CD14-positive monocyte (primary cell): ENCODE measurements around the gene GRWD1. TPM values are rescaled to one million over a fixed set of nuclear protein-coding genes. Genes with fewer than 3 reads are reported as not detected.
A peak's percentile ranks its signal among the peaks of the same experiment; 100 is the strongest.

ENCODE experiments used
- DNase-seq, 3 donors: peaks; one replicate each; pipeline ENCODE4 v3.0.0-alpha.2; 2011 to 2022
- H2AFZ ChIP-seq: 2 replicates; pipeline ENCODE4 v1.6.0; 2012; ENCODE audit warnings: mild to moderate bottlenecking, low read depth, low read length, inconsistent platforms; ENCODE audit not compliant: insufficient read depth, poor library complexity, severe bottlenecking
- H3K27ac ChIP-seq, 2 donors: 1 replicate in 1 of 2; 2 replicates in 1 of 2; pipeline ENCODE4 v1.5.1; 2012 to 2013; ENCODE audit warnings: low read length in 2 of 2, control low read depth in 1 of 2, inconsistent platforms in 1 of 2, low read depth in 1 of 2, mild to moderate bottlenecking in 1 of 2
- H3K27me3 ChIP-seq, 2 donors: one replicate each; pipeline versions ENCODE4 v1.6.0 to v1.6.1; 2011 to 2013; ENCODE audit warnings: low read length in 2 of 2; ENCODE audit not compliant: control insufficient read depth in 2 of 2, insufficient read depth in 2 of 2
- H3K36me3 ChIP-seq, 2 donors: replicated peaks in 1 of 2; 1 replicate in 1 of 2; 2 replicates in 1 of 2; pipeline versions ENCODE4 v1.5.1 to v1.6.1; 2012 to 2013; ENCODE audit warnings: low read length in 2 of 2, control low read depth in 1 of 2, inconsistent platforms in 1 of 2, mild to moderate bottlenecking in 1 of 2; ENCODE audit not compliant: insufficient read depth in 2 of 2, control insufficient read depth in 1 of 2
- H3K4me1 ChIP-seq, 2 donors: 1 replicate in 1 of 2; 2 replicates in 1 of 2; pipeline versions ENCODE4 v1.5.1 to v1.6.1; 2012 to 2013; ENCODE audit warnings: low read length in 2 of 2, control low read depth in 1 of 2, inconsistent platforms in 1 of 2, mild to moderate bottlenecking in 1 of 2, moderate library complexity in 1 of 2; ENCODE audit not compliant: insufficient read depth in 2 of 2, control insufficient read depth in 1 of 2
- H3K4me2 ChIP-seq: replicated peaks from 2 replicates; pipeline ENCODE3; 2012; ENCODE audit warnings: low read length, moderate library complexity, mild to moderate bottlenecking; ENCODE audit not compliant: poor library complexity, severe bottlenecking; ENCODE audit errors: extremely low read depth
- H3K4me3 ChIP-seq, 3 experiments: fragments of 200-600 bp in 1 of 3; sonication (generic) in 1 of 3; replicated peaks in 1 of 3; 1 replicate in 2 of 3; 2 replicates in 1 of 3; pipeline ENCODE4 v1.5.1; 2011 to 2013; ENCODE audit warnings: low read length in 3 of 3, mild to moderate bottlenecking in 3 of 3, control low read depth in 2 of 3, low read depth in 2 of 3, inconsistent platforms in 1 of 3, moderate library complexity in 1 of 3
- H3K79me2 ChIP-seq: 2 replicates; pipeline ENCODE4 v1.6.0; 2012; ENCODE audit warnings: mild to moderate bottlenecking, control low read depth, inconsistent platforms, low read length, moderate library complexity; ENCODE audit not compliant: insufficient read depth
- H3K9ac ChIP-seq: 2 replicates; pipeline ENCODE4 v1.6.0; 2017; ENCODE audit warnings: low read length, mild to moderate bottlenecking; ENCODE audit not compliant: insufficient read depth, poor library complexity, severe bottlenecking
- H3K9me3 ChIP-seq, 2 donors: replicated peaks in 1 of 2; 1 replicate in 1 of 2; 2 replicates in 1 of 2; pipeline versions ENCODE4 v1.5.1 to v1.6.1; 2012 to 2013; ENCODE audit warnings: low read length in 2 of 2, control low read depth in 1 of 2; ENCODE audit not compliant: control insufficient read depth in 1 of 2, insufficient read depth in 1 of 2
- H4K20me1 ChIP-seq: 2 replicates; pipeline ENCODE4 v1.6.0; 2012; ENCODE audit warnings: mild to moderate bottlenecking, low read length, control low read depth, moderate library complexity; ENCODE audit not compliant: insufficient read depth
- H3K27ac Mint-ChIP-seq, 7 donors: one replicate each; pipeline ENCODE4 v1.8.0; 2020; ENCODE audit warnings: mild to moderate bottlenecking in 7 of 7, mixed read lengths in 7 of 7, moderate library complexity in 6 of 7, inconsistent platforms in 2 of 7
- H3K27me3 Mint-ChIP-seq, 3 donors: one replicate each; pipeline ENCODE4 v1.8.0; 2021 to 2022; ENCODE audit warnings: low read depth in 3 of 3, mild to moderate bottlenecking in 3 of 3, mixed read lengths in 3 of 3, moderate library complexity in 3 of 3, inconsistent platforms in 1 of 3
- H3K36me3 Mint-ChIP-seq, 2 donors: one replicate each; pipeline ENCODE4 v1.8.0; 2020; ENCODE audit warnings: mixed read lengths in 2 of 2, inconsistent platforms in 1 of 2, mild to moderate bottlenecking in 1 of 2
- H3K4me1 Mint-ChIP-seq: one replicate; pipeline ENCODE4 v1.8.0; 2020; ENCODE audit warnings: mild to moderate bottlenecking, mixed read lengths
- H3K4me3 Mint-ChIP-seq, 2 donors: one replicate each; pipeline ENCODE4 v1.8.0; 2020; ENCODE audit warnings: mild to moderate bottlenecking in 2 of 2, mixed read lengths in 2 of 2, moderate library complexity in 1 of 2
- H3K9me3 Mint-ChIP-seq, 7 donors: one replicate each; pipeline ENCODE4 v1.8.0; 2020 to 2022; ENCODE audit warnings: mixed read lengths in 7 of 7, mild to moderate bottlenecking in 6 of 7, moderate library complexity in 6 of 7, inconsistent platforms in 2 of 7
- WGBS: methylation state at CpG from one replicate; pipeline ENCODE4 v1.1.5; 2013; ENCODE audit warnings: missing lambda C conversion rate; ENCODE audit not compliant: insufficient coverage; 5-methylcytosine and 5-hydroxymethylcytosine counted together
- intact Hi-C, 2 donors: fragments of 100-400 bp; cut with micrococcal nuclease; formaldehyde crosslinking; loops; one replicate each; pipeline versions ENCODE4 v1.15.0 to v1.15.1; 2023
- polyA plus RNA-seq, 3 donors: library from polyadenylated mRNA; depleted of rRNA in 1 of 3; unstranded in 2 of 3; stranded (reverse) in 1 of 3; fragments of 300-500 nt in 2 of 3; fragments of >200 nt in 1 of 3; fragmentation: Illumina TruSeq in 2 of 3; gene quantifications; 1 replicate in 2 of 3; 2 replicates in 1 of 3; pipeline ENCODE4 v1.2.3, GENCODE V29; 2012 to 2021
- TF ChIP-seq, protein P1 (sequence below): fragments of 200-600 bp; IDR thresholded peaks from one replicate; pipeline ENCODE4 v1.8.0; 2022; ENCODE audit warnings: antibody characterized with exemption, mild to moderate bottlenecking

Gene GRWD1
- polyA plus RNA-seq, 3 donors = 3.7 to 13.9 (median 10.0) TPM

DNA sequence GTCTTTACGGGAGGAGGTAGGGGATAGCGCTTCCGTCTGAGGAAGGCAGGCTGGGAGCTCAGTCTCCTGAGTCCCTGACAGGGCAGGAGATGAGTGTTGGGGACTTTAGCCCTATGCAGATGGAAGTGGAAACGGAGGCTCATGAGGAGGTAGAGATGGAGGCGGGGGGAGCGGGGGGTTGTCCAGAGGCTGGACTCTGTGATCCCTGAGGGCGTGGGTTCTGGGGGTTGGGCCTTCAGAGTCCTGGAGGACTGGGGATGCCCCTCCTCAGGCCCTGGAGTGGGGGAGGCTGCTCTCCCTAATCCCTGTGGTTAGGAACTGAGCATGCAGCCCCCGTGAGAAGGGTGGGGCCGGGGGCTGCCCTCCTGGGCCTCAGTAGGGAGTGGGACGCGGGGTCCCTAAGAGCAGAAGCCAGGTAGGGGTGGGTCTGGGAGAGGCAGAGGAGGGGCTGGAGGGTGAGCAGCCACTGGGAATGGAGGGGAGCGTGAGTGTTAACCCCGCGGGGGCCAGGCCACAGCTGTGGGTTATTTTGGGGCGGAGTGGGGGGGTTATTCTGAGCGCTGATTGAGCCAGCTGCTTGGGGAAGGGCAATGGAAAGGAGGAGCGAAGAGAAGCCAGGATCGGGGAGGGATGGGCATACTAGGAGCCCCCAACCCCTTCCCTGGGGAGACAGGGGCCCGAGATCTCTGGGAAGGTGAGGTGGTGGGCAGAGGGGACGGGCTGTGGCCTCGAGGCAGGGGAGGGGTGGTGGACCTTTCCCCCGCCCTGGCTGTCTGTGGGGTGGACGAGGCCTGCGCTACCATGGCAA is 49.6 kb upstream of the GRWD1 start:
- Histone ChIP-seq H3K4me1 (peaks cover 38 to 45% of the 10 kb centered on the region in 2 donors), H2AFZ (no peak overlapping the region), H3K27me3 (peaks cover 48 to 59% of the 10 kb centered on the region in 2 donors), H3K36me3 (no peaks in the 10 kb centered on the region), H4K20me1 (no peaks in the 10 kb centered on the region), H3K9ac (no peak overlapping the region), H3K9me3 (peaks cover 4 to 15% of the 10 kb centered on the region in 2 donors), H3K4me3 (no peak overlapping the region), H3K27ac (no peak overlapping the region), H3K4me2 (no peak overlapping the region), H3K79me2 (peaks cover 2% of the 10 kb centered on the region)
- H3K4me3 Mint-ChIP-seq = peak overlapping the region in 1 of 2 donors; percentile 80
- H3K36me3 Mint-ChIP-seq = peaks cover 0 to 10% of the 10 kb centered on the region in 2 donors
- peaks cover 4 to 52% (median 14%) of the 10 kb centered on the region in 7 donors for H3K9me3 Mint-ChIP-seq
- H3K27ac Mint-ChIP-seq = peak overlapping the region in 1 of 7 donors; percentile 80
- WGBS = 57% methylated on average over 20 of the region's 24 CpGs
- peaks cover 57 to 69% (median 68%) of the 10 kb centered on the region in 3 donors for H3K27me3 Mint-ChIP-seq
- intact Hi-C loops = loop anchor here in 1 of 2 donors (10.0 kb wide), 1 partner anchor 49 kb away; the partner anchor contains the start of gene GRWD1
- H3K4me1 Mint-ChIP-seq = peaks cover 41% of the 10 kb centered on the region
- TF ChIP-seq, protein P1, sequence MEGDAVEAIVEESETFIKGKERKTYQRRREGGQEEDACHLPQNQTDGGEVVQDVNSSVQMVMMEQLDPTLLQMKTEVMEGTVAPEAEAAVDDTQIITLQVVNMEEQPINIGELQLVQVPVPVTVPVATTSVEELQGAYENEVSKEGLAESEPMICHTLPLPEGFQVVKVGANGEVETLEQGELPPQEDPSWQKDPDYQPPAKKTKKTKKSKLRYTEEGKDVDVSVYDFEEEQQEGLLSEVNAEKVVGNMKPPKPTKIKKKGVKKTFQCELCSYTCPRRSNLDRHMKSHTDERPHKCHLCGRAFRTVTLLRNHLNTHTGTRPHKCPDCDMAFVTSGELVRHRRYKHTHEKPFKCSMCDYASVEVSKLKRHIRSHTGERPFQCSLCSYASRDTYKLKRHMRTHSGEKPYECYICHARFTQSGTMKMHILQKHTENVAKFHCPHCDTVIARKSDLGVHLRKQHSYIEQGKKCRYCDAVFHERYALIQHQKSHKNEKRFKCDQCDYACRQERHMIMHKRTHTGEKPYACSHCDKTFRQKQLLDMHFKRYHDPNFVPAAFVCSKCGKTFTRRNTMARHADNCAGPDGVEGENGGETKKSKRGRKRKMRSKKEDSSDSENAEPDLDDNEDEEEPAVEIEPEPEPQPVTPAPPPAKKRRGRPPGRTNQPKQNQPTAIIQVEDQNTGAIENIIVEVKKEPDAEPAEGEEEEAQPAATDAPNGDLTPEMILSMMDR = no peak
- DNase-seq = no peak

DNA sequence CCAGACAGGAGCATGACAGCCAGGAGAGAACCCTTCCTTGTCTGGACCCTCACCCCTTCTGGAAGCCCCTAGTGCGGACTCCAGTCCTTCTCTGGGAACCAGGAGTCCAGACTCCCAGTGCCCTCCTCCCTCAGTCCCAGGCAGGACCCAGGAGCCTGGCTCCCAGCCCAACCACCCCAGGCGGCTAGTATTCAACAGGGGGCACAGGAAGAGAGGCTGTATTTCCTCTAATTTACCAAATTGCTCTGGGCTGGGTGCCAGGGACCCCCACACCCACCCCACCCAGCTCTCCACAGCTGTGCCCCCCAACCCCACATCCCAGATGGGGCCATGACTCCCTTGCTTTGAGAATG is 49.0 kb upstream of the GRWD1 start:
- no peak overlapping the region for H3K4me2 ChIP-seq

More for the DNA sequence above, 49.0 kb upstream of the GRWD1 start:
- peaks cover 41% of the 10 kb centered on the region for H3K4me1 Mint-ChIP-seq
- peaks cover 57 to 67% (median 66%) of the 10 kb centered on the region in 3 donors for H3K27me3 Mint-ChIP-seq
- H3K79me2 ChIP-seq = no peaks in the 10 kb centered on the region
- H3K9me3 Mint-ChIP-seq = peaks cover 4 to 51% (median 14%) of the 10 kb centered on the region in 7 donors
- no peak overlapping the region for H2AFZ ChIP-seq
- no peaks in the 10 kb centered on the region for H3K36me3 ChIP-seq
- H3K4me3 ChIP-seq = no peak overlapping the region
- H3K27ac ChIP-seq = no peak overlapping the region
- no peak for DNase-seq
- intact Hi-C loops = loop anchor here in 1 of 2 donors (10.0 kb wide), 1 partner anchor 48 kb away; the partner anchor contains the start of gene GRWD1
- no peaks in the 10 kb centered on the region for H4K20me1 ChIP-seq
- TF ChIP-seq, protein P1 = no peak
- H3K9ac ChIP-seq = no peak overlapping the region
- H3K27ac Mint-ChIP-seq = no peak overlapping the region
- peak overlapping the region in 1 of 2 donors; percentile 95 for H3K4me3 Mint-ChIP-seq
- H3K4me1 ChIP-seq = peaks cover 35 to 45% of the 10 kb centered on the region in 2 donors
- peaks cover 4 to 15% of the 10 kb centered on the region in 2 donors for H3K9me3 ChIP-seq
- peaks cover 48 to 59% of the 10 kb centered on the region in 2 donors for H3K27me3 ChIP-seq
- peaks cover 0 to 10% of the 10 kb centered on the region in 2 donors for H3K36me3 Mint-ChIP-seq
- WGBS = no CpG with 5 or more reads among the region's 2 CpGs
